ENCODE results near the gene TRIM52. TPM values are rescaled to one million over a fixed set of nuclear protein-coding genes. Genes with fewer than 3 reads are reported as not detected.

The TRIM52 gene
- total RNA-seq, 1 experiment from 2014 or later: 7.8 TPM

- CTCF ChIA-PET: no interaction called here
- Mint-ChIP-seq H3K27ac (no peak overlapping the region), H3K9me3 (no peaks in the 10 kb centered on the region), H3K36me3 (peaks cover 43% of the 10 kb centered on the region), H3K4me3 (no peak overlapping the region), H3K4me1 (peaks cover 27% of the 10 kb centered on the region), H3K27me3 (ENCODE audit: low read depth) (no peaks in the 10 kb centered on the region)
- no peak for ATAC-seq
- no peak for DNase-seq (ENCODE audit: low spot score)
- POLR2A ChIA-PET: no interaction called here
- TF ChIP-seq MYBL2 (CRISPR knock-in tag; IDR thresholded peaks at IDR 0.05) (no peak), FOXK1 (CRISPR knock-in tag; IDR thresholded peaks at IDR 0.05) (no peak), ELF4 (CRISPR knock-in tag; IDR thresholded peaks at IDR 0.05; ENCODE audit: low read depth) (no peak), ZNF121 (CRISPR knock-in tag; IDR thresholded peaks at IDR 0.05) (0 out of 2 replicates have a peak, but pooled peaks have one; percentile 9)
Observed at GRCh38 chr5:181255836-181256578, 4.9 kb downstream of the TRIM52 start.

GRCh38 chr5:181255276-181255675 lies 5.7 kb downstream of the TRIM52 start:
- ChIA-PET CTCF (no interaction called here), POLR2A (no interaction called here)

GRCh38 chr5:181248277-181248676 lies 12.7 kb downstream of the TRIM52 start:
- ATAC-seq (no peak), DNase-seq (ENCODE audit: low spot score) (no peak)
- Mint-ChIP-seq H3K36me3 (peaks cover 29% of the 10 kb centered on the region), H3K4me1 (peaks cover 44% of the 10 kb centered on the region), H3K27ac (peak overlapping the region; percentile 92), H3K27me3 (ENCODE audit: low read depth) (no peaks in the 10 kb centered on the region; the same call in 1 of the 2 replicates), H3K9me3 (no peaks in the 10 kb centered on the region), H3K4me3 (peak overlapping the region; percentile 85)
- CTCF ChIA-PET: no interaction called here
- POLR2A ChIA-PET: no interaction called here
- TF ChIP-seq ZNF121 (CRISPR knock-in tag; IDR thresholded peaks at IDR 0.05) (no peak), ZNF416 (CRISPR knock-in tag; IDR thresholded peaks at IDR 0.05) (no peak), E2F4 (CRISPR knock-in tag; IDR thresholded peaks at IDR 0.05; ENCODE audit: borderline replicate concordance, low read depth) (no peak), CBFB (CRISPR knock-in tag; IDR thresholded peaks at IDR 0.05; ENCODE audit: low read depth) (no peak), ZNF263 (CRISPR knock-in tag; IDR thresholded peaks at IDR 0.05; ENCODE audit: low read depth) (no peak), HMGA2 (CRISPR knock-in tag; IDR thresholded peaks at IDR 0.05) (no peak), E2F5 (CRISPR knock-in tag; IDR thresholded peaks at IDR 0.05) (no peak)

More at GRCh38 chr5:181255276-181255675, 5.7 kb downstream of the TRIM52 start:
- TF ChIP-seq ATF2 (CRISPR knock-in tag; IDR thresholded peaks at IDR 0.05; ENCODE audit: borderline replicate concordance, low read depth) (no peak), OVOL2 (CRISPR knock-in tag; IDR thresholded peaks at IDR 0.05; ENCODE audit: borderline replicate concordance) (no peak), PRRX2 (CRISPR knock-in tag; IDR thresholded peaks at IDR 0.05) (no peak), GABPB1 (CRISPR knock-in tag; IDR thresholded peaks at IDR 0.05) (no peak), HMGA2 (CRISPR knock-in tag; IDR thresholded peaks at IDR 0.05) (no peak), KAT7 (CRISPR knock-in tag; IDR thresholded peaks at IDR 0.05; ENCODE audit: borderline replicate concordance) (no peak), FOXP4 (CRISPR knock-in tag; IDR thresholded peaks at IDR 0.05) (no peak), ZNF263 (CRISPR knock-in tag; IDR thresholded peaks at IDR 0.05; ENCODE audit: low read depth) (no peak), ETV6 (CRISPR knock-in tag; IDR thresholded peaks at IDR 0.05) (no peak), RORB (CRISPR knock-in tag; IDR thresholded peaks at IDR 0.05) (no peak), NR1H2 (CRISPR knock-in tag; IDR thresholded peaks at IDR 0.05) (no peak), ZNF512 (CRISPR knock-in tag; IDR thresholded peaks at IDR 0.05; ENCODE audit: borderline replicate concordance) (no peak), NR2C2 (CRISPR knock-in tag; IDR thresholded peaks at IDR 0.05) (no peak)
- Mint-ChIP-seq H3K4me3 (no peak overlapping the region), H3K36me3 (peaks cover 48% of the 10 kb centered on the region), H3K9me3 (no peaks in the 10 kb centered on the region), H3K27me3 (ENCODE audit: low read depth) (no peaks in the 10 kb centered on the region), H3K4me1 (peaks cover 28% of the 10 kb centered on the region), H3K27ac (no peak overlapping the region)
- DNase-seq (ENCODE audit: low spot score): no peak
- ATAC-seq: no peak
